Adrenal gland (tissue), 12 donors: Measurements from ENCODE around the gene TOGARAM2. TPM values are rescaled to one million over a fixed set of nuclear protein-coding genes. Genes with fewer than 3 reads are reported as not detected.
A peak's percentile ranks its signal among the peaks of the same experiment; 100 is the strongest.

Experiments used
- DNase-seq, 7 donors: peaks; one replicate each; pipeline ENCODE4 v3.0.0-alpha.2; 2019 to 2020
- H3K27ac ChIP-seq, 5 donors: fragments of 200-600 bp; sonication (generic) in 4 of 5; 1 replicate in 3 of 5; 2 replicates in 2 of 5; pipeline versions ENCODE4 v1.5.1 to v1.8.0; 2016 to 2020; ENCODE audit warnings: mild to moderate bottlenecking in 1 of 5
- H3K27me3 ChIP-seq: fragments of 200-600 bp; 2 replicates; pipeline ENCODE4 v1.8.0; 2021
- H3K36me3 ChIP-seq, 2 donors: fragments of 200-600 bp; replicated peaks in 1 of 2; 1 replicate in 1 of 2; 2 replicates in 1 of 2; pipeline versions ENCODE4 v1.5.1 to v1.8.0; 2018 to 2022
- H3K4me1 ChIP-seq, 2 donors: fragments of 200-600 bp; replicated peaks in 1 of 2; 1 replicate in 1 of 2; 2 replicates in 1 of 2; pipeline versions ENCODE4 v1.5.1 to v1.8.0; 2018 to 2021
- H3K4me3 ChIP-seq, 4 donors: fragments of 200-600 bp; sonication (generic) in 3 of 4; one replicate each; pipeline ENCODE4 v1.5.1; 2016 to 2018
- H3K9me3 ChIP-seq, 3 donors: fragments of 200-600 bp; sonication (generic) in 1 of 3; replicated peaks in 1 of 3; 1 replicate in 2 of 3; 2 replicates in 1 of 3; pipeline versions ENCODE4 v1.5.1 to v1.8.0; 2016 to 2021
- CTCF ChIP-seq, 6 experiments: fragments of 450-650 bp in 4 of 6; fragments of 200-600 bp in 2 of 6; sonication (generic) in 1 of 6; IDR thresholded peaks; 1 replicate in 5 of 6; 2 replicates in 1 of 6; pipeline versions ENCODE4 v1.5.1 to v1.8.0; 2016 to 2021; ENCODE audit warnings: antibody characterized with exemption in 6 of 6, mild to moderate bottlenecking in 2 of 6, moderate library complexity in 1 of 6
- POLR2A ChIP-seq, 2 donors: fragments of 450-650 bp; IDR thresholded peaks; one replicate each; pipeline ENCODE4 v1.6.1; 2017; ENCODE audit warnings: antibody characterized with exemption in 2 of 2, mild to moderate bottlenecking in 2 of 2, moderate library complexity in 1 of 2
- WGBS, 4 donors: extraction: QIAGEN DNeasy Blood & Tissue Kit in 2 of 4; methylation state at CpG; one replicate each; pipeline versions ENCODE4 v1.1.5 to v1.1.7; 2013 to 2017; 5-methylcytosine and 5-hydroxymethylcytosine counted together
- intact Hi-C, 2 donors: fragments of 100-400 bp; cut with DNase I; formaldehyde crosslinking; loops; one replicate each; pipeline versions ENCODE4 v1.14.1 to v1.15.0; 2022 to 2023
- polyA plus RNA-seq, 3 donors: library from polyadenylated mRNA; stranded (reverse); fragments of 200-250 nt in 2 of 3; fragments of 350-450 nt in 1 of 3; fragmentation: Illumina TruSeq in 1 of 3; extraction: RNeasy Lipid Tissue Mini Kit (QIAGEN cat#74804) in 1 of 3; gene quantifications; one replicate each; pipeline ENCODE4 v1.2.3, GENCODE V29; 2013 to 2014
- total RNA-seq, 9 donors: library from RNA; depleted of rRNA in 4 of 9; stranded (reverse); fragments of >200 nt in 4 of 9; fragments of 120-200 nt in 1 of 9; fragmentation: NEBNext Ultra II Directional in 1 of 9; extraction: Animal tissue kit (Norgen Biotek cat#: 25700) in 1 of 9; gene quantifications; one replicate each; pipeline versions ENCODE4 v1.1.0 to v1.2.4, GENCODE V29; 2013 to 2023
- donor health status: healthy with polysubstance abuse.
- donor health status: Bipolar disorder and iron deficiency.
- donor health status: DM: yes; HTN: yes; CAD: no.
- donor health status: DM: no; HTN: no; CAD: no.
- donor health status: DM: no; HTN: no; CAD: no.
- donor health status: DM: yes; HTN: yes; CAD: no.

TOGARAM2 gene
- total and polyA plus RNA-seq, 12 donors, result under 0.01 to 26.4 (median 1.1) TPM

DNA sequence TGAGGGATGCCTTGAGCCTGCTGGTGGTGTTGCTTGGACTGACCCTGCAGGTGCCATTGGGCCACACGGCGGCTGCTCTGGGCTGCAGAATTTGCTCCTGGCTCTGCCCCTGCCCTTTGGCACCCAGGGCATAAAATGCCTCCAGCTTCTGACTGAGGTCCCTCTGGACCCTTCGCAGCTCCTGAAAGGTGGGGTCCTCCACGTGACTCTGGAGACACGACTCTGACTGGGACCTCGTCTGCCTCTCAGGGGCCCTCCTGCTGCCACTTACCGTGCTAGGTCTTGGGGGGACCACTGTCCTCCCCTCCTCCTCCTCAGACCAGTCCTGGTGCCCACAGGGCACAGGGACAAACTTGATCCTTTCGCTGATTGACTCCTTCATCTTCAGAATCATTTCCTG is 91.2 kb downstream of the TOGARAM2 start:
- Histone ChIP-seq H3K4me3 (no peak overlapping the region), H3K27ac (no peak overlapping the region), H3K27me3 (no peaks in the 10 kb centered on the region), H3K9me3 (no peaks in the 10 kb centered on the region), H3K36me3 (no peaks in the 10 kb centered on the region), H3K4me1 (no peaks in the 10 kb centered on the region)
- DNase-seq, result no peak
- 69 to 100% (median 88%) methylated on average over 1 to 8 of the region's 8 CpGs for WGBS, 4 donors
- intact Hi-C loops, result no loop called here
- TF ChIP-seq POLR2A (IDR thresholded peaks at IDR 0.05) (no peak), CTCF (IDR thresholded peaks at IDR 0.05) (no peak)

GRCh38 chr2:29072971-29073725 is 92.0 kb downstream of the TOGARAM2 start:
- DNase-seq, result peak in 1 of 7 donors; percentile 43
- Histone ChIP-seq H3K9me3 (no peaks in the 10 kb centered on the region), H3K27ac (no peak overlapping the region), H3K36me3 (no peaks in the 10 kb centered on the region), H3K4me1 (no peaks in the 10 kb centered on the region), H3K4me3 (no peak overlapping the region), H3K27me3 (no peaks in the 10 kb centered on the region)
- TF ChIP-seq POLR2A (IDR thresholded peaks at IDR 0.05) (no peak), CTCF (IDR thresholded peaks at IDR 0.05) (no peak)
- intact Hi-C loops, result no loop called here
- 82 to 87% (median 84%) methylated on average over 9 to 12 of the region's 12 CpGs for WGBS, 4 donors

GRCh38 chr2:29073933-29074332 is 92.8 kb downstream of the TOGARAM2 start:
- Histone ChIP-seq H3K36me3 (no peaks in the 10 kb centered on the region), H3K9me3 (no peaks in the 10 kb centered on the region), H3K27ac (no peak overlapping the region), H3K4me3 (no peak overlapping the region), H3K27me3 (no peaks in the 10 kb centered on the region), H3K4me1 (no peaks in the 10 kb centered on the region)
- 70 to 82% (median 75%) methylated on average over 4 of the region's 4 CpGs for WGBS, 4 donors
- intact Hi-C loops, result no loop called here
- TF ChIP-seq CTCF (IDR thresholded peaks at IDR 0.05) (no peak), POLR2A (IDR thresholded peaks at IDR 0.05) (no peak)
- DNase-seq, result peak in 1 of 7 donors; percentile 9

DNA sequence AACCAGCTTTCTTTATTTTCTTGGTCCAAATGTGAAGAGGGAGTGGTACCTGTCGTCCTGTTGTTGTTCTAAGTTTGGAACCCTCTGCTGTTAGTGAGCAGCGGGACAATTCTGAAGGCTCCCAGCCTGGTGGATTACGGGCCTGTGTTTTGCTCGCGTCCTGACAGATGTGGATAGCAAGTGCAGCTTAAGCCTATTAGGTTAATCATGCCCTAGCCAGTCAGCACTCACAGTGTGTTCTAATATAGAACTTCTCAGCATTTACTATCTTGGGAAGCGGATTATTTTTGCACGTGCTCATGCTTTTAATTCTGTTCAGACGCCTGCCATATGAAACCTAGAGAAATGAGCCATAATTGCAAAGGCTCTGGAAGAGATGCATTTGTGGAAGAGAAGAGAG is 93.3 kb downstream of the TOGARAM2 start, which contains the start of gene PCARE:
Gene PCARE, minus strand, starts transcription at position 113 of the 400 bp plus-strand sequence. CDS start 262 bp downstream, outside the sequence.
- H3K27ac ChIP-seq, result no peak within 1 kb of the TSS
- WGBS, 4 donors, result 84 to 93% (median 88%) methylated on average over 8 of the region's 8 CpGs
- no peaks in the 10 kb centered on the region for H3K27me3 ChIP-seq
- no peaks in the 10 kb centered on the region for H3K36me3 ChIP-seq
- no peak for TF ChIP-seq POLR2A (IDR thresholded peaks at IDR 0.05)
- TF ChIP-seq CTCF (IDR thresholded peaks at IDR 0.05), result no peak
- peak in 1 of 7 donors; percentile 50 for DNase-seq
- no peaks in the 10 kb centered on the region for H3K9me3 ChIP-seq
- intact Hi-C loops, result no loop called here
- no peak within 1 kb of the TSS for H3K4me3 ChIP-seq
- H3K4me1 ChIP-seq, result no peaks in the 10 kb centered on the region
